HL-60 (cell line): Measurements from ENCODE around the gene ODF2.
"Not testable (repeated sequence)": the region's sequence is repeated elsewhere in the genome, so short reads cannot be mapped to it uniquely, and the experiment has no call there.

ENCODE experiments used
- DNase-seq, 2 experiments: peaks; one replicate each; pipeline ENCODE4 v3.0.0-alpha.2; 2010 to 2020; ENCODE audit warnings: low read depth in 1 of 2, low spot score in 1 of 2
- H3K27ac ChIP-seq: fragments of 250-450 bp; sonication (Bioruptor Pico); replicated peaks from 2 replicates; pipeline ENCODE4 v1.5.1; 2020; ENCODE audit warnings: mild to moderate bottlenecking, moderate library complexity
- H3K27me3 ChIP-seq: fragments of 250-450 bp; sonication (Bioruptor Pico); 2 replicates; pipeline ENCODE4 v1.5.1; 2021; ENCODE audit warnings: mild to moderate bottlenecking, moderate library complexity; ENCODE audit not compliant: insufficient read depth, poor library complexity, severe bottlenecking
- H3K4me3 ChIP-seq: replicated peaks from 2 replicates; pipeline ENCODE4 v1.5.1; 2011; ENCODE audit warnings: mild to moderate bottlenecking, control low read depth, low read length; ENCODE audit not compliant: insufficient read depth
- CTCF ChIP-seq: IDR thresholded peaks from one replicate; pipeline ENCODE4 v1.5.1; 2011; ENCODE audit warnings: low read length, control low read depth, inconsistent platforms; ENCODE audit not compliant: insufficient read depth
- GABPA ChIP-seq: IDR thresholded peaks from 2 replicates; pipeline ENCODE4 v1.6.1; 2012; ENCODE audit warnings: low read depth
- POLR2AphosphoS5 ChIP-seq: IDR thresholded peaks from 2 replicates; pipeline ENCODE4 v1.6.1; 2012; ENCODE audit warnings: low read depth
- REST ChIP-seq: IDR thresholded peaks from 2 replicates; pipeline ENCODE4 v1.6.1; 2012; ENCODE audit warnings: low read depth; ENCODE audit not compliant: insufficient replicate concordance
- SPI1 ChIP-seq: IDR thresholded peaks from 2 replicates; pipeline ENCODE4 v1.6.1; 2012; ENCODE audit warnings: low read depth, mild to moderate bottlenecking, borderline replicate concordance

ODF2 gene

GRCh38 chr9:128439273-128439672 lies 16.5 kb upstream of the ODF2 start:
- TF ChIP-seq POLR2AphosphoS5 (no peak), REST (no peak), SPI1 (no peak), CTCF (no peak), GABPA (no peak)
- no peak overlapping the region for H3K27ac ChIP-seq
- no peak overlapping the region for H3K4me3 ChIP-seq
- no peaks in the 10 kb centered on the region for H3K27me3 ChIP-seq
- DNase-seq: no peak

- Histone ChIP-seq H3K4me3 (no peak overlapping the region), H3K27ac (no peak overlapping the region), H3K27me3 (no peaks in the 10 kb centered on the region)
- no peak for DNase-seq
- TF ChIP-seq POLR2AphosphoS5 (no peak), REST (no peak), SPI1 (no peak), CTCF (no peak)
Observed at GRCh38 chr9:128442150-128442549, 13.7 kb upstream of the ODF2 start.

DNA sequence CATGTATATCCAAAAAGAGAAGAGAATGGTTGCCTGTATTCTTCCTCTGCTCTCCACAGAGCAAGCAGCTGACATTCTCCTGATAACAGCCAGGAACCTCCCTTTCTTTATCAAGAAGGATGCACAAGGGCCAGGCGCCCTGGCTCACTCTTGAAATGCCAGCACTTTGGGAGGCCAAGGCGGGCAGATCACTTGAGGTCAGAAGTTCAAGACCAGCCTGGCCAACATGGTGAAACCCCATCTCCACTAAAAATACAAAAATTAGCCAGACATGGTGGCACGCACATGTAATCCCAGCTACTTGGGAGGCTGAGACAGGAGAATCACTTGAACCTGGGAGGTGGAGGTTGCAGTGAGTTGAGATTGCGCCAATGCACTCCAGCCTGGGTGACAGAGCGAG lies 9.3 kb upstream of the ODF2 start:
- not testable (repeated sequence) for DNase-seq, H3K27ac ChIP-seq, H3K4me3 ChIP-seq, H3K27me3 ChIP-seq

GRCh38 chr9:128448746-128449145 lies 7.1 kb upstream of the ODF2 start:
- Histone ChIP-seq H3K4me3 (no peak overlapping the region), H3K27ac (no peak overlapping the region), H3K27me3 (no peaks in the 10 kb centered on the region)
- TF ChIP-seq POLR2AphosphoS5: no peak
- TF ChIP-seq REST: no peak
- TF ChIP-seq GABPA: no peak
- TF ChIP-seq SPI1: no peak
- TF ChIP-seq CTCF: no peak
- DNase-seq: no peak
